HL-60 (cell line): Measurements from ENCODE around the gene TBC1D23.

Experiments used
- DNase-seq, 2 experiments: peaks; one replicate each; pipeline ENCODE4 v3.0.0-alpha.2; 2010 to 2020; ENCODE audit warnings: low read depth in 1 of 2, low spot score in 1 of 2
- H3K27ac ChIP-seq: fragments of 250-450 bp; sonication (Bioruptor Pico); replicated peaks from 2 replicates; pipeline ENCODE4 v1.5.1; 2020; ENCODE audit warnings: mild to moderate bottlenecking, moderate library complexity
- H3K27me3 ChIP-seq: fragments of 250-450 bp; sonication (Bioruptor Pico); 2 replicates; pipeline ENCODE4 v1.5.1; 2021; ENCODE audit warnings: mild to moderate bottlenecking, moderate library complexity; ENCODE audit not compliant: insufficient read depth, poor library complexity, severe bottlenecking
- H3K4me3 ChIP-seq: replicated peaks from 2 replicates; pipeline ENCODE4 v1.5.1; 2011; ENCODE audit warnings: mild to moderate bottlenecking, control low read depth, low read length; ENCODE audit not compliant: insufficient read depth
- GABPA ChIP-seq: IDR thresholded peaks from 2 replicates; pipeline ENCODE4 v1.6.1; 2012; ENCODE audit warnings: low read depth
- POLR2AphosphoS5 ChIP-seq: IDR thresholded peaks from 2 replicates; pipeline ENCODE4 v1.6.1; 2012; ENCODE audit warnings: low read depth
- SPI1 ChIP-seq: IDR thresholded peaks from 2 replicates; pipeline ENCODE4 v1.6.1; 2012; ENCODE audit warnings: low read depth, mild to moderate bottlenecking, borderline replicate concordance
- TF ChIP-seq, protein P1 (sequence below): IDR thresholded peaks from 2 replicates; pipeline ENCODE4 v1.6.1; 2012; ENCODE audit warnings: low read depth; ENCODE audit not compliant: insufficient replicate concordance
- TF ChIP-seq, protein P2 (sequence below): IDR thresholded peaks from one replicate; pipeline ENCODE4 v1.5.1; 2011; ENCODE audit warnings: low read length, control low read depth, inconsistent platforms; ENCODE audit not compliant: insufficient read depth

TBC1D23 gene

DNA sequence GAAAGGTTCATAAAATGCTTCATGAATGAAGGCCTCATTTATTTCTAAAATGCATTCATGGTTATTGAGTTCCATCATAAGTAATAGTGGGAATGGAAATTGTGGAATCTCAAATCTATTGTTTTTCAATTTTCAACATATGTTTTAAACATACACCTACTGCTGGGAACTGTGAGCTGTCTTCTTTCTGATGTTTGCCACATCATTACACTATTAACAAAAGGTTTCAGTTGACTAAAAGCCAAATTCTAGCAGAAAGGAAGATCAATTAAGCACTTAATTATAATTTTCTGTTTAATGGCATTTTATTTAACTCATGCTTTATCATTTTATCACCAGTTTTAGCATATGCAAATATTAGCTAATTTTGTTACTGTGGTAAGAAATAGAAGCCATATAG, 13.8 kb upstream of the TBC1D23 start:
- Histone ChIP-seq H3K4me3 (no peak overlapping the region), H3K27ac (no peak overlapping the region), H3K27me3 (no peaks in the 10 kb centered on the region)
- no peak for DNase-seq
- TF ChIP-seq GABPA (no peak), POLR2AphosphoS5 (no peak), SPI1 (no peak)
- TF ChIP-seq, protein P1, sequence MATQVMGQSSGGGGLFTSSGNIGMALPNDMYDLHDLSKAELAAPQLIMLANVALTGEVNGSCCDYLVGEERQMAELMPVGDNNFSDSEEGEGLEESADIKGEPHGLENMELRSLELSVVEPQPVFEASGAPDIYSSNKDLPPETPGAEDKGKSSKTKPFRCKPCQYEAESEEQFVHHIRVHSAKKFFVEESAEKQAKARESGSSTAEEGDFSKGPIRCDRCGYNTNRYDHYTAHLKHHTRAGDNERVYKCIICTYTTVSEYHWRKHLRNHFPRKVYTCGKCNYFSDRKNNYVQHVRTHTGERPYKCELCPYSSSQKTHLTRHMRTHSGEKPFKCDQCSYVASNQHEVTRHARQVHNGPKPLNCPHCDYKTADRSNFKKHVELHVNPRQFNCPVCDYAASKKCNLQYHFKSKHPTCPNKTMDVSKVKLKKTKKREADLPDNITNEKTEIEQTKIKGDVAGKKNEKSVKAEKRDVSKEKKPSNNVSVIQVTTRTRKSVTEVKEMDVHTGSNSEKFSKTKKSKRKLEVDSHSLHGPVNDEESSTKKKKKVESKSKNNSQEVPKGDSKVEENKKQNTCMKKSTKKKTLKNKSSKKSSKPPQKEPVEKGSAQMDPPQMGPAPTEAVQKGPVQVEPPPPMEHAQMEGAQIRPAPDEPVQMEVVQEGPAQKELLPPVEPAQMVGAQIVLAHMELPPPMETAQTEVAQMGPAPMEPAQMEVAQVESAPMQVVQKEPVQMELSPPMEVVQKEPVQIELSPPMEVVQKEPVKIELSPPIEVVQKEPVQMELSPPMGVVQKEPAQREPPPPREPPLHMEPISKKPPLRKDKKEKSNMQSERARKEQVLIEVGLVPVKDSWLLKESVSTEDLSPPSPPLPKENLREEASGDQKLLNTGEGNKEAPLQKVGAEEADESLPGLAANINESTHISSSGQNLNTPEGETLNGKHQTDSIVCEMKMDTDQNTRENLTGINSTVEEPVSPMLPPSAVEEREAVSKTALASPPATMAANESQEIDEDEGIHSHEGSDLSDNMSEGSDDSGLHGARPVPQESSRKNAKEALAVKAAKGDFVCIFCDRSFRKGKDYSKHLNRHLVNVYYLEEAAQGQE, result no peak
- TF ChIP-seq, protein P2, sequence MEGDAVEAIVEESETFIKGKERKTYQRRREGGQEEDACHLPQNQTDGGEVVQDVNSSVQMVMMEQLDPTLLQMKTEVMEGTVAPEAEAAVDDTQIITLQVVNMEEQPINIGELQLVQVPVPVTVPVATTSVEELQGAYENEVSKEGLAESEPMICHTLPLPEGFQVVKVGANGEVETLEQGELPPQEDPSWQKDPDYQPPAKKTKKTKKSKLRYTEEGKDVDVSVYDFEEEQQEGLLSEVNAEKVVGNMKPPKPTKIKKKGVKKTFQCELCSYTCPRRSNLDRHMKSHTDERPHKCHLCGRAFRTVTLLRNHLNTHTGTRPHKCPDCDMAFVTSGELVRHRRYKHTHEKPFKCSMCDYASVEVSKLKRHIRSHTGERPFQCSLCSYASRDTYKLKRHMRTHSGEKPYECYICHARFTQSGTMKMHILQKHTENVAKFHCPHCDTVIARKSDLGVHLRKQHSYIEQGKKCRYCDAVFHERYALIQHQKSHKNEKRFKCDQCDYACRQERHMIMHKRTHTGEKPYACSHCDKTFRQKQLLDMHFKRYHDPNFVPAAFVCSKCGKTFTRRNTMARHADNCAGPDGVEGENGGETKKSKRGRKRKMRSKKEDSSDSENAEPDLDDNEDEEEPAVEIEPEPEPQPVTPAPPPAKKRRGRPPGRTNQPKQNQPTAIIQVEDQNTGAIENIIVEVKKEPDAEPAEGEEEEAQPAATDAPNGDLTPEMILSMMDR, result no peak

DNA sequence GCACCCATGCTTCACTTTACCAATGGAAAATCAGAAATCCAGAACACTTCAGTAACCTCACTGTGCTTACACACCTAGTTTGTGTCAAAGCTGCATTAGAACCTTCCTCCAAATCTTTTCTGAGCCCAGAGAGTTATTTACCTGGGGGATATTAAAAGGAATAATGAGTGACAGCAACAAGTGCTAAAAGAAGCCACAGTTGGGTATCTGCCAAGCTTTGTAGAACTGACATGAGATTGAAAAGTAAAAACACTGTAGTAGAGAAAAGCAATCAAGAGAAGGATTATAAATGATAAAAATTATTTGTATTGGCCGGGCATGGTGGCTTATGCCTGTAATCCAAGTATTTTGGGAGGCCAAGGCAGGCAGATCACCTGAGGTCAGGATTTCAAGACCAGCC, 8.8 kb upstream of the TBC1D23 start:
- no peak for DNase-seq
- TF ChIP-seq, protein P1, result no peak
- TF ChIP-seq, protein P2, result no peak
- TF ChIP-seq SPI1, result no peak
- no peak for TF ChIP-seq GABPA
- no peak for TF ChIP-seq POLR2AphosphoS5
- no peaks in the 10 kb centered on the region for H3K27me3 ChIP-seq
- H3K27ac ChIP-seq, result no peak overlapping the region
- no peak overlapping the region for H3K4me3 ChIP-seq

DNA sequence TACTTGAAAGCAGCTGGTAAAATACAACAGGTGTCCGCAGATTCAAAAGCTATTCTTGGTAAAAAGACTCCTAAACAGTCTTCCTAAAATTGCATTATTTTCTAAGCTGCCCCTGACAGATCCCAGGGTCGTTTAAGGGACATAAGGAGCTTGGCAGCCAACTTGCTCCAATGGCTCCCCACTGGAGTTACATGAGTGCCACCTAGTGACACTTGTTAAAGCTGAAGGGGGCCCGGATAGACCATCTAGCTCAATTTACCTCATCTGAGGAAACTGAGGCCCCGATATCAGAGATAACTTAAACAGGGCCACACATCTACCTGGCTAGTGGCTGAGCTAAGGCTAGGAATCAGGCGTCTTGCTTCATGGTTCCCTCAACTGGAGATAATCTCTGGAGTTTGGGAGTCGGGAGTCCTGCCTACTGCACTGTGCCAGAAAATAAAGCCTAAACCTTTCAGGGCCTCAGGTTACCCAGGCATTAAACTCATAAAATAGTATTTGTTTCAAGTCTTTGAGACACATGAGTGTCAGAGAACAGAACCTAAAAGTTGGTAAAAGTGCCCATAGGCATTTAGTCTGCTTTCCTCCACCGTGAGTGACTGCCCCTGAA, 6.5 kb upstream of the TBC1D23 start:
- Histone ChIP-seq H3K4me3 (no peak overlapping the region), H3K27me3 (no peaks in the 10 kb centered on the region), H3K27ac (peak overlapping the region; percentile 38)
- peak in 1 of 2 experiments; percentile 73 for DNase-seq
- TF ChIP-seq, protein P1, result no peak
- TF ChIP-seq POLR2AphosphoS5 (no peak), SPI1 (no peak), GABPA (no peak)
- TF ChIP-seq, protein P2, result peak; percentile 49
